Measurements from ENCODE around the gene GP1BA. TPM values are rescaled to one million over a fixed set of nuclear protein-coding genes. Genes with fewer than 3 reads are reported as not detected.

GP1BA gene
- total and polyA plus RNA-seq, 2 of the 8 experiments (the other 6 are each of a cell fraction or from before 2014, with no cell fraction given), result not detected

DNA sequence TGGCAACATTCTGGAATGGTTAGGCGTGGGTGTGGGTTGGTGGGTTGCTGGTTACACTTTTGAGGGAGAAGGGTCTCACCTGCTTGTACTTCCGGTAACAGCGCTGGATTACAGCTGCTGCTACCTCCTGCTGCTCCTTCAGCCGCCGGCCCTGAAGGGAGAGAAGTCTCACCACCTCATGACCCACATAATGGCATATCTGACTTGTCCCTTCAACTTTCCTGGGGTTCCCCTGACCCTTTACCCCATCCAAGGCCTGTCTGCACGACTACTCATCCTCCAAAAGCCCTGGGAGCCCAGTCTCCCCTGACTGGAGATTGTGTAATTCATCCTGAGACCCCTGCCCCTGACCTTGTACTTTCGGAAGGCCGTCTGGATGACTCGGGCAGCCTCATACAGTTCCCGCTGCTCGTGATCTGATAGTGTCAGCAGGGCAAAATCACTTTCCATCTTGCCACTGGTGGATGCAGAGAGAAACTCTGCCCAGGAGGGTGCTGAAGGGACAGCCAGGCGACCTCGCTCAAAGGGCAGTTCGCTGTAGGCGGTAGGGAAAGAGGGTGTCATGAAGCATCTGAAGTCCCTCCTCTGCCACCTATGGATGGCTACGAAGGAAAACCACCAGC lies 37.6 kb downstream of the GP1BA start:
- Histone ChIP-seq H2BK20ac (ENCODE audit: low read length) (no peak overlapping the region), H3K4me1 (replicated peaks in 1 of 4; ENCODE audit: control insufficient read depth in 3 of 4, insufficient read depth in 4 of 4, low read length in 3 of 4) (peaks cover 2 to 16% (median 9%) of the 10 kb centered on the region in 4 experiments), H4K8ac (ENCODE audit: extremely low read depth, insufficient read depth, low read length) (no peak overlapping the region), H4K20me1 (replicated peaks in 1 of 2; ENCODE audit: control insufficient read depth in 1 of 2, insufficient read depth in 2 of 2, low read length in 2 of 2) (peaks cover 2 to 11% of the 10 kb centered on the region in 2 experiments), H2AK5ac (ENCODE audit: low read depth, low read length) (peak overlapping the region; percentile 45; the same call in 1 of the 2 replicates), H3K9ac (replicated peaks in 1 of 4; ENCODE audit: extremely low read depth in 1 of 4, low read depth in 3 of 4, low read length in 3 of 4) (peak overlapping the region in 2 of 4 experiments; percentile 14 to 67; a peak in 2 of 7 replicates), H3K79me1 (ENCODE audit: low read depth, low read length) (peaks cover 3% of the 10 kb centered on the region; the same call in 1 of the 2 replicates), H2BK5ac (ENCODE audit: low read depth, low read length) (peak overlapping the region; percentile 66; the same call in 1 of the 2 replicates), H3K56ac (replicated peaks; ENCODE audit: insufficient read length, low read depth, low read length) (no peak overlapping the region), H3K23me2 (ENCODE audit: low read depth, low read length) (peaks cover 19% of the 10 kb centered on the region; the same call in 1 of the 2 replicates), H3K18ac (ENCODE audit: extremely low read depth, low read length) (peak overlapping the region; percentile 93; the same call in 1 of the 2 replicates), H3K4ac (replicated peaks; ENCODE audit: insufficient read length, low read depth, low read length) (no peak overlapping the region), H3K27me3 (replicated peaks in 1 of 4; ENCODE audit: control insufficient read depth in 3 of 4, extremely low read depth in 1 of 4, insufficient read depth in 3 of 4, low read length in 3 of 4) (peaks cover 0 to 21% (median 10%) of the 10 kb centered on the region in 4 experiments; a peak in 5 of 7 replicates), H3K4me2 (ENCODE audit: insufficient read depth in 1 of 2, low read depth in 2 of 2, low read length in 2 of 2) (peak overlapping the region; percentile 92 to 99), H4K91ac (replicated peaks; ENCODE audit: insufficient read length, low read length) (no peak overlapping the region), H2BK15ac (ENCODE audit: low read length) (no peak overlapping the region; the same call in 1 of the 2 replicates), H4K5ac (ENCODE audit: insufficient read length, low read depth, low read length) (no peak overlapping the region), H2AFZ (ENCODE audit: low read length) (no peak overlapping the region), H3K9me3 (ENCODE audit: insufficient read depth in 2 of 2, low read depth in 1 of 2, low read length in 1 of 2) (no peaks in the 10 kb centered on the region), H2BK120ac (replicated peaks; ENCODE audit: low read depth, low read length) (no peak overlapping the region), H3K79me2 (ENCODE audit: control insufficient read depth in 1 of 2, insufficient read depth in 2 of 2, low read length in 2 of 2) (peaks cover 0 to 16% of the 10 kb centered on the region in 2 experiments; a peak in 2 of 4 replicates), H3K4me3 (ENCODE audit: extremely low read depth in 1 of 4, insufficient read depth in 2 of 4, low read depth in 3 of 4, low read length in 4 of 4) (peak overlapping the region in 3 of 4 experiments; percentile 71 to 90 (median 89); a peak in 7 of 8 replicates), H3K27ac (ENCODE audit: low read depth, low read length) (no peak overlapping the region), H2BK12ac (ENCODE audit: low read depth, low read length) (peak overlapping the region; percentile 1; the same call in 1 of the 2 replicates), H3K23ac (ENCODE audit: insufficient read length) (no peak overlapping the region), H3K36me3 (ENCODE audit: control insufficient read depth in 2 of 4, insufficient read depth in 4 of 4, low read length in 3 of 4) (peaks cover 0 to 11% (median 0%) of the 10 kb centered on the region in 4 experiments; a peak in 1 of 8 replicates), H3K14ac (ENCODE audit: insufficient read length) (no peak overlapping the region)
- POLR2A ChIA-PET (ENCODE audit: partially characterized antibody), result interaction anchor here (0.6 to 32.4 kb wide), 9 partner anchors 9 to 242 kb away, joined by 3 to 987 read pairs (median 7); partner anchors contain the start of genes C17orf107, CAMTA2, ENO3 and INCA1
- FAIRE-seq (no peak), DNase-seq (ENCODE audit: low read depth in 1 of 2, low spot score in 2 of 2) (no peak)
- CTCF ChIA-PET (ENCODE audit: partially characterized antibody), result interaction anchor here (1.0 to 6.2 kb wide), 8 partner anchors 8 to 61 kb away, joined by 3 to 31 read pairs (median 8); partner anchors contain the start of genes CAMTA2 and ENO3
- 84% methylated on average over 16 of the region's 16 CpGs; no CpG with 5 or more reads in 1 of the 2 experiments for WGBS, 2 experiments (ENCODE audit: extremely low coverage in 1 of 2, insufficient coverage in 1 of 2, insufficient read length in 1 of 2, insufficient replicate concordance in 2 of 2, low coverage in 1 of 2, low lambda C conversion rate in 2 of 2, missing lambda C conversion rate in 1 of 2)
- TF ChIP-seq KDM1A (IDR thresholded peaks at IDR 0.05; ENCODE audit: borderline replicate concordance, low read length), result no peak
- TF ChIP-seq, protein P1, sequence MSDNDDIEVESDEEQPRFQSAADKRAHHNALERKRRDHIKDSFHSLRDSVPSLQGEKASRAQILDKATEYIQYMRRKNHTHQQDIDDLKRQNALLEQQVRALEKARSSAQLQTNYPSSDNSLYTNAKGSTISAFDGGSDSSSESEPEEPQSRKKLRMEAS (IDR thresholded peaks at IDR 0.05), result no peak
